Measurements from ENCODE around the gene CCNL2.

DNA sequence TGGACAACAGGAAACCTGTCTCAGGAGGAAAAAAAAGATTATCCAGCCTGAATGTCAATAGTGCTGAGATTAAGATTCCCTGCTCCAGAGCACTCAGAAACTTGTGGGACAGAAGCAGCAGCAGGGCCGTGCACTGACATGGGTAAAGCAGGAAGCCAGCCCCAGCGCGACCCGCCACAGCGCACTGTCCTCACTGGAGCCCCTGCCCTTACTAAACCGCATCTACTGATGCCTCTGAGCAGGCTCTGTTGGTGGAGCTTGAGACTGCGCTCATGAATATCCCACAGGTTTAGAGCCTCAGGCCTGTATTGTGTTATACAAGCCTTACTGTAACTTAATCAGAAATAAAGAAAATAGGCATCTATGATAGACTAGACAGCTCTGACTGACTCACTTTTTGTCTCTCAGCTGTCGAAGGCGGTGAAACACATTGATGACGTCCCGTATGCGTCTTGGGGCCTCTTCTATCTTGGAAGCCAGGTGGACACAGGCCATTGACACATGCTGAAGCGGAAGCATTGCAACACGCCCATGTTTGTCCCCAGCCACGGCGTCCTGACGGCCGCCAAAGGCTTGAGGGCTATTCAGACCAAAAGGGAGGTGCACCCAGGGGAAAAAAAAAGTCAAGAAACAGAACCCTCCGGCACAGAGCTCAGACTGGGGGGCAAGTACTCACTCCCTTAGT, 1.2 kb downstream of the CCNL2 start:
- TF ChIP-seq ZFP36 (IDR thresholded peaks at IDR 0.05; ENCODE audit: borderline replicate concordance, partially characterized antibody), result no peak
- no peak for TF ChIP-seq CBX2 (IDR thresholded peaks at IDR 0.05; ENCODE audit: borderline replicate concordance, low read depth)
- no peak for TF ChIP-seq POLR2A (IDR thresholded peaks at IDR 0.05; ENCODE audit: low read length)
- TF ChIP-seq PHF8 (IDR thresholded peaks at IDR 0.05; ENCODE audit: borderline replicate concordance, low read depth), result no peak
